DMS153 (cell line): ENCODE measurements around the gene EIF6.
A peak's percentile ranks its signal among the peaks of the same experiment; 100 is the strongest.
"Not testable (repeated sequence)": the region's sequence is repeated elsewhere in the genome, so short reads cannot be mapped to it uniquely, and the experiment has no call there.

Source experiments
- DNase-seq: peaks from one replicate; lab custom pipeline; 2025; lab: John Stamatoyannopoulos, UW

Gene EIF6

DNA sequence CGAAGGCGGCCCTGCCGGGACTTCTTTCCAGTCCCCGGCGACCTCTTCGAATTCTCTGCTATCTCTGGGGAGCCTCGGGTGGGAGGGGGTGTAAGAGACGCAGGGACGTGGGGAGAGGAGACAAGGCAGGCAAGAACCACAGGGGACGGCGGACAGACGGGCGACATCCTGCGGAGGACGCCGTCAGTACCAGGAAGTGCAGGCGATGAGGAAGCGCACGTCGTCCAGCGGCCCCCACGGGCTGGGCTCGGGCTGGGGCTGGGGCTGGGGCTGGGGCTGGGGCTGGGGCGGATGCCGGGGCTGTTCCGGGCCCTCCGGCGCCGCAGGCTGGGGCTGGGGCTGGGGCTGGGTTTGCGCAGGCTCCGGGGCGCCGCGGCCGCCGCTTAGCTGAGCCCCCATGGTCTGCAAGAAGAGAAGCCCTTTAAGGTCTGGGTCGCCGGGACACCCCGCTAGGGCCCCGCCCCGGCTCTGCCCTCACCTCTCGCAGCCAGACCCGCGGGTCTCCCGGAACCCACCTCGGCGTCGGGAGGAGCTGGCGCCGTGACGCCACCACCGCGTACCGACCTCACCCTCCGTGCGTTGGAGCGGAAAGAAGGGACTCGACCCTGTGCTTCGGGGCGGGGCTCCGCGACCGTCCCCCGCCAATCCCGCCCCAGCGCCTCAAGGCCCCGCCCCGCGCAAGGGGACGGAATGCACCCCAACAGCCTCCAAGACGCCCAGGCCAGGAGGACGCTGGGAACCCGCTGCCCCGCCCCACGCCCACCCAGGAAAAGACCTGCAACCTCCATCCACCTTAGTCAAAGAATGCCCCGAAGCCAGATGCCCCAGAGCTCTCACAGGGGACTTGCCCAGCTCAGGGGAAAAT is 6.8 kb downstream of the EIF6 start, which contains the start of gene MMP24OS:
TSS of gene MMP24OS (minus strand) at position 592 of the 865 bp plus-strand sequence. CDS start at position 399, 193 bp downstream.
- peak; percentile 78 for DNase-seq

DNA sequence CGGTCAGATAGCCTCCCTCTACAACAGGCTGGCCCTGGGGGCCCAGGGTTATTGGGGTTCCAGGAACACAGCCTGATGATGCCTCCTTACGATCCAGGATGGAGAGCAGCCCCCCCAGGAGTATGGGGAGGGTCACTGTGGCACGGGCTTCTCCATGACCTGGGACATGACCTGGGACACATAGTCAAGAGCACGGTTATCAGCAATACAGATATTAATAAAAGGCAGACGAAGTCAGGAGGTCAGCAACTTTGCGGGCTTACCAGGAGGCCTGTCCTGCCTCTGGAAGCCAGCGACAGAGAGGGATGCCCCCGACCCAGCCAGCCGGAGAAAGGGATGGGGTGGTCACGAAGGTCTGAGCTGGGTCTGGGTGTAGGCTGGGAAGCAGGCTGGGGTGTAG is 7.4 kb downstream of the EIF6 start:
- DNase-seq = no peak

DNA sequence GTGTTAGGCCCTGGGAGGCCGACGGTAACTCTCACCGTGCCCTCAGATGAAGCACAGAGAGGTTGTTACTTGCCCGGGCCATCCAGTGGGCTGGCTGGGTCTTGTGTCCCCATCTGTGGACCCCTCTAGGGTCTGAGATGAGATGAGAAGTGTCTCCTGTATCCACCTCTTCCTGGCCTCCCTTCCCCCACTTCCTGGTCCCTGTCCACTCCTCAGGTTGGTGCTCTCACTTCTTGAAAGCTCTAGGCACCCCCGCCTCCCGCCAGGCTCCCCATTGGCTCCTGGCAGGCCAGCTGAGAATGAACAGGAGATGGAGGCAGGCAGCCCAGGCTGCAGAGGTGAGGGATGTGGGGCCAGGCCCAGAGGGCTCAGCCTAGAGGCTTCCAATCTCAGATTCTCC is 8.2 kb downstream of the EIF6 start:
- no peak for DNase-seq

DNA sequence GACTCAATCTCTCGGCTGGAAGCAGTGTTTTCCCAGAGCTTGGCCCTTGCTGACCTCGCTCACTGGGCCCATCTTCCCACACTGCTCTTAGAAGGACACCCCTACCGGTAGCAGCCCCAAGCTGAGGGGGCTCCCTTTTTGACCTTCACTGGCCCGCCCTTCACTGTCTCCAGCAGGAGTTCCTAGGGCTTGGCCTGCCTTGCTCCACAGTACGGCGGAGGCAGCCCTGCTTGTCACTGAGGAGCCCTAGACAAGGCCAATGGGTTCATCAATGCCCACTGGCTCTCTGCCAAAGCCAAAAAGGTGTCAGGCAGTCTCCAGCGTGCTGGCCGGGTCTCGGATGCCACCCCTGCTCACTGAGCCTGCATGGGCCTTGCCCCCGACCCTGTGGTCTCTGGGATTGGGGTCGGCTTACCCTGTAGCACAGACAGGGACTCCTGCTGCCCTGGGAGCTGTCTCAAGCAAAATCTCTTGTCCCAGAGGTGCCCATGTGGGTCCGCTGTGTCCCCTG is 8.8 kb downstream of the EIF6 start:
- DNase-seq = no peak

DNA sequence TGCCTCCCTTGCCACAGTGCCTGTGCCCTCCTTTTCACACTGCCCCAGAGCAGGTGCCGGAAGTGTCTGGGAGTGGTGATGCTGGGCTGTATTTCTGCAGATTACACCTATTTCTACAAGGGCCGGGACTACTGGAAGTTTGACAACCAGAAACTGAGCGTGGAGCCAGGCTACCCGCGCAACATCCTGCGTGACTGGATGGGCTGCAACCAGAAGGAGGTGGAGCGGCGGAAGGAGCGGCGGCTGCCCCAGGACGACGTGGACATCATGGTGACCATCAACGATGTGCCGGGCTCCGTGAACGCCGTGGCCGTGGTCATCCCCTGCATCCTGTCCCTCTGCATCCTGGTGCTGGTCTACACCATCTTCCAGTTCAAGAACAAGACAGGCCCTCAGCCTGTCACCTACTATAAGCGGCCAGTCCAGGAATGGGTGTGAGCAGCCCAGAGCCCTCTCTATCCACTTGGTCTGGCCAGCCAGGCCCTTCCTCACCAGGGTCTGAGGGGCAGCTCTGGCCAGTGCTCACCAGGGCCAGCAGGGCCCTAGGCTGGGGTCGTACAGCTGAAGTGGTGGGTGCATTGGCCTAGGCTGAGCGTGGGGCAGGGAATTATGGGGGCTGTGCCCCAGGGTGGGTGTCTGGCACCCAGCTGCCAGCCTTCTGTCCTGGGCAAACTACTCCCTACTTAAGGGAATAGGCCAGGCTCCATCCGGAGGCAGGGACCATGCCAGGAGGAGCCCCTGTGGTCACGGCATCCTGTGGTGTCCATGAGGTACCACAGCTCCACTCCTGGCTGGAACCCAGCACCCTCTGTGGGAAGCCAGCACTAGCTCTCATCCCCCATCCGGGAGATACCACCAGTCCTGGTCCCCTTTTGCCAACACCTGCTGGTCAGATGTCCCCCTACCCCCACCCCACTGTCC is 10.1 kb downstream of the EIF6 start:
- no peak for DNase-seq

DNA sequence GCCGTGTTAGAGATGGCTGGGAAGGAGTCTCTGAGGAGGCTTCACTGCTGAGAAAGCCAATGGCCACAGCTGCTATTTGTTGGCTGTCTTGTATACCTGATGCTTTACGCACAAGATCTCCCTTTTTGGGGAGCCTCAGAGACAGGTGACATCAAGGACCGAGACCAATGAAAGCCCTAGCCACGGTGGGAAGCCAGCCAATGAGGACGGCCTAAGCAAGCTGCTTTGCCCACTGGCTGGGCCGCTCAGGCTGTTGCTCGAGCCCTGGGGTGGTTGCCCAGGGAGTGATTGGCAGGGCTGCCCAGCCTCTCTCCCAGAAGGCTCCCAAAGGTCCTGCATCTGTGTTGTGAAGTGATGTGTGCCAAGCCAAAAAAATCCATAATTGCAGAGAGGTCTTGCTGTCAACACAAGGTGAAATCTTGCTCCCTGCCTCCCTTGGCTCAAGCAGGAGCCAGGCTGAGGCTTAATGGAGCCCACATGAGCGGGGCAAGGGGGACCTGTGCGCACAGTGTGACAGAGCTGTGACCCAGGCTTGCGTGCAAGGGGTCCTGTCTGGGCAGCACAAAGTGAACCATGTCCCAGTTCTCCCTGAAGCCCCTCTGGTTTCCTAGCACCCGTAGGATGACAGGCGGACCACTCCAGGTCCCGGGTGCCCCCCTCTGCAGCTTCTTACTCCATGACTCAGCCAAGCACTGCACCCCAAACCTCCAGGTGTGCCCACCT is 11.0 kb downstream of the EIF6 start:
- DNase-seq = no peak

DNA sequence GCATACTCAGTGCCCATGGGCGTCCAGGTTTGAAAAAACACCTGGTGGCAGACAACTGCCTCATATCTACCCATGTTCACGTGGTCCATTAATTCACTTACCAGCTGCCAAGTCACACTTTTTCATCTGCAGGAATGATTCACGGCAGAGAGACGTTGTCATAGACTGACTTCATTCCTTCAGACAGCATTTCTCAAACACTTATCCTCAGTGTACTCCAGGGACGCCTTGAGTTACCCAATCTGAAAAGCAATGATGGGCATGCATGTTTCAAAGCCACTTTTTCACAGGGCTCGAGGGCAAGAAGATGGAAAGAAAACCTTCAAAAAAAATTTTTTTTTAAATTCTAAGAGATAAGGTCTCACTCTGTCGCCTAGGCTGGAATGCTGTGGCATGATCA is 12.7 kb downstream of the EIF6 start:
- DNase-seq = no peak

DNA sequence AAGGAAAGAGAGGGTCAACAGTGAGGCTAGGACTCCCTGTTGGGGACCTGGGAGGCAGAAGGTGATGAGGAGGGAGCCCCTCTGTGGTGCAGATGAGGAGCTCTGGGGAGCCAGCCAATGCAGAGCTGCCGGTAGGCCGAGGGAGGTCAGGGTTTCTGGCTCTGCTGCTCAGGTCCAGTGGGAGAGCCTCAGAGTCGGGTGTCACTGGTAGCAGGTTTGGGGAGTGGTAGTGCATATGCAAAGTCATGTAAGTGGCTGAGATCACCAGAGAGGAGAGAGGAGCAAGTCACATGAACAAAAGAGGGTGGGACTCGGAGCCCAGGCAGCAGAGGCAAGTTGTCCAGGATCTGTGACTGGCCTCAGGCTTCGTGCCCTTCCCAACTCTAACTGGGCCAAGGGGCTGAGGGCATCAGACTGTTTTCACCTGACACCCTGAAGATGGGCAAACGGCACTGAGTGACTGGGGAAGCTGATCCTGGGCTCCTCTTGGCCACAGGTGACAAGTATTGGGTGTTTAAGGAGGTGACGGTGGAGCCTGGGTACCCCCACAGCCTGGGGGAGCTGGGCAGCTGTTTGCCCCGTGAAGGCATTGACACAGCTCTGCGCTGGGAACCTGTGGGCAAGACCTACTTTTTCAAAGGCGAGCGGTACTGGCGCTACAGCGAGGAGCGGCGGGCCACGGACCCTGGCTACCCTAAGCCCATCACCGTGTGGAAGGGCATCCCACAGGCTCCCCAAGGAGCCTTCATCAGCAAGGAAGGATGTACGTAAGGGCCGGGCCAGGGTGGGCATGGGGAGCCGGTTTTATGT is 13.3 kb downstream of the EIF6 start:
- no peak for DNase-seq

DNA sequence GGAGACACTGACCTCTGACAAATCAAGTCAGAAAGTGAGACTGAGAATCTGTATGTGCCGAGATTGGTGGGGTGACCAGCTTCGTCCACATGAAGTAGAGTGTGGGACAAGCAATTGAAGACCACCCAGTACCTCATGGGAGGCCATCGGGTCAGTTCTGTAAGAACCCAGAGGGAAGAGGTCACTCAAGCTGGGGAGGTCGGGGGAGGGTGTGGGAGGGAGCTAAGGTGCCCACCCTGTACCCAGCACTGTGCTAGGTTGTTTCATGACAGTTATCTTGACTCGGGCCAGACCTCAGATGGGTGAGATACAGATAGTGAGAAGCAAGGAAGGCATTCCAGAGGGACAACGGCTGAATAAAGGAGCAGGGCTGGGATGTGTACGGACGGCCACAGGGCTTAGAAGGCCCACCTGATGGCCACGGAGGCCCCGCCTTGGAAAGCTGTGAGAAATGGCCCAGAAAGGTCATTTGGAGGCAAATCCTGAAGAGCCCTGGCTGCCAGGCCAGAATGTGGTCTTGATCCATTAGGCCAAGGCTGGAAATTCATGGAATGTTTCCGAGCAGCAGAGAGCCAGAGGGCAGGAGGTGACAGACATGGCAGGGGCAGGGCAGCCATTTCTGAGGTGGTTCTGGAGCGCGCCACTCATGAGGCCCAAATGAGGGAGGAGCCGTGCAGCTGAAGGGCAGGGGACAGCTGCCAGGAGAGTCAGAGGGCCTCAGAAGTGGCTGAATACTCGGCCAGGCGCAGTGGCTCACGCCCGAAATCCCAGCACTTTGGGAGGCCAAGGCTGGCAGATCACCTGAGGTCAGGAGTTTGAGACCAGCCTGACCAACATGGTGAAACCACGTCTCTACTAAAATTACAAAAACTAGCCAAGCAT is 14.3 kb downstream of the EIF6 start:
- DNase-seq = no peak

DNA sequence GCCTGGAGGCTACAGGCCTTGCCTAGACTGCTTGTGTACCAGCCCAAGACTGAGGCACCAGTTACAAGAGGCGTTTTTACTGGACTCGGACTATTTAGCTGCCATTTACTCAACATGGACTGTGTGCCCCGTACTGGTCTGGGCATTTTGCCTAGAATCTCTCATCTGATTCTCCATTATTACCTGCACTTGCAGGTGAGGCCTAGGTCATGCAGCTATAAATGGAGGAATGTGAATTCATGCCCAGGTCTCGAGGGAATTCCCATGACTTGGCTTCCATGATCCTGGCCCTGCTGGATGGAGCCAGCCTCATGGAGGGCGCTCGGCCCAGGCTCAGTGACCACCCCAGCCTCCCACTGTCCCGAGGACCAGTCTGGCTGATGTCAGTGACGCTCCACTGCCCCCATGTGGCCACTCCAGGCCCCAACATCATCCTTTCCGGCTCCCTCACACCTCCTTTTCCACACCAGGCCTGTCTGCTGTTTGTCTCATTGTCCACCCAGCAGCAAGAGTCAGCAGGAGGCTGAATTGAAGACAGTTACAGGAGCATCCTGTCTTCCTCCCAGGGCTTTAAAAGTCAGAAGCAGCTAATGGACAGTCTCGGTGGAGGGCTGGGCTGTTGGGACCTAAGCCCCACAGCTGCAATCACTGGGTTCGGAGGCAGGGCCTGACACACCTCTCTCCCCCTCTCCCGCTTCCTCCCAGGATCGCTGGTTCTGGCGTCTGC is 15.4 kb downstream of the EIF6 start:
- DNase-seq = peak; percentile 13

DNA sequence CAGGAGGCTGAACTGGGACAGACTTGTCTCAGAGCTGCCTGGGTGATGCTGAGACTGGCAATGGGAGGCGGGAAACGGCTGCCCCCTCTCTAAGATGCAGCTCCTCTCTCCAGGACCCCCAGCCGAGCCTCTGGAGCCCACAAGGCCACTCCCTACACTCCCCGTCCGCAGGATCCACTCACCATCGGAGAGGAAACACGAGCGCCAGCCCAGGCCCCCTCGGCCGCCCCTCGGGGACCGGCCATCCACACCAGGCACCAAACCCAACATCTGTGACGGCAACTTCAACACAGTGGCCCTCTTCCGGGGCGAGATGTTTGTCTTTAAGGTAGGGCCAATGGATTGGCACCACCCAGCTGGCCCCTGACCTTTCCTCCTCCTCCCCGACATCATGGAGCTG is 17.5 kb downstream of the EIF6 start:
- DNase-seq = no peak

DNA sequence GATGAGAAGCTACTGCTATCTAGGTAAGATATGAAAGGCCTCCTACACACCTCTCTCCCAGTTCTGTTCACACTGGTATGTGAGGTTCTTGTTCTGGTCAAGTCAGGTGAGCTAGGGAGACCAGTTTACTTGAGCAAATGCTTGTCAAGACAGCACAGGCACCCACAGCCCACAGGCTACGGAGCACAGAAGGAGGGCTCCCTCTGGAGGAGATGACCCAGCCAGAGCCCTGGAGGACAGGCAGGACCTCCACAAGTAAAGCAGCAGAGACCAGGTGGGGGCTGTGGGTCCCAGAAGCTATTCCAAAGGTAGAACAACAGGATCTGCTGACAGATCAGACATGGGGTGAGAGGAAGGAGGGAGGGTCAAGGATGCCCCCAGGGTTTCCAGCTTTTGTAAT is 19.8 kb downstream of the EIF6 start:
- no peak for DNase-seq

DNA sequence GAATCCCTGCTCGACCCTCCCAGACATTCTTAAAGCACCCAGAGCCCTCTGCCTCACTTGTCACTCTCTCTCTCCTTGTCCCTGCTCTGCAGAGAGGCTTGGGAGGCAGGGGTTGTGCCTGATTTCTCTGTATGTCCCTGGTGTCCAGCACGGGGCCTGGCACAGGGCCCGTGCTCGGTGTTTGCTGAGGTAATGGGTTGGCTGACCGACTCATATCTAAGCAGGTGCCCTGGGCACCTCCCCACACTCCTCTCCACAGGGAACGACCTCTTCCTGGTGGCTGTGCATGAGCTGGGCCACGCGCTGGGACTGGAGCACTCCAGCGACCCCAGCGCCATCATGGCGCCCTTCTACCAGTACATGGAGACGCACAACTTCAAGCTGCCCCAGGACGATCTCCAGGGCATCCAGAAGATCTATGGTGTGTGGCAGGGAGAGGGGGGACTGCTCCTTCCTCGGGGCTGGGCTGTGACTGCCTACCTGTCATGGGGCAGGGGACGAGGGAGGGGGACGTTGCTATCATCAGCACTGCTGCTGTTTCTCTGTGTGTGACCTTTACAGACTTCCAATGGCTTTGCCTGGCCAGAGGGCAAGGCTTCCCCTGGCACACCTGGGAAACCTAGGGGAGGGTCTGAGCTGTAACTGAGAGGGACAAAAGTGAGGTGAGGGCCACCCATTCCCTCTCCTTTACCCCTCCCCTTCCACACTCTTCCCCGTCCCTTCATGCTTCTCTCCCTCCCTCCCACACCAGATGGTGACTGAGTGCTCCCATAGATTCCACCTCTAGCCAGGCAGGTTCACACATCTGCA is 20.8 kb downstream of the EIF6 start:
- DNase-seq = no peak

DNA sequence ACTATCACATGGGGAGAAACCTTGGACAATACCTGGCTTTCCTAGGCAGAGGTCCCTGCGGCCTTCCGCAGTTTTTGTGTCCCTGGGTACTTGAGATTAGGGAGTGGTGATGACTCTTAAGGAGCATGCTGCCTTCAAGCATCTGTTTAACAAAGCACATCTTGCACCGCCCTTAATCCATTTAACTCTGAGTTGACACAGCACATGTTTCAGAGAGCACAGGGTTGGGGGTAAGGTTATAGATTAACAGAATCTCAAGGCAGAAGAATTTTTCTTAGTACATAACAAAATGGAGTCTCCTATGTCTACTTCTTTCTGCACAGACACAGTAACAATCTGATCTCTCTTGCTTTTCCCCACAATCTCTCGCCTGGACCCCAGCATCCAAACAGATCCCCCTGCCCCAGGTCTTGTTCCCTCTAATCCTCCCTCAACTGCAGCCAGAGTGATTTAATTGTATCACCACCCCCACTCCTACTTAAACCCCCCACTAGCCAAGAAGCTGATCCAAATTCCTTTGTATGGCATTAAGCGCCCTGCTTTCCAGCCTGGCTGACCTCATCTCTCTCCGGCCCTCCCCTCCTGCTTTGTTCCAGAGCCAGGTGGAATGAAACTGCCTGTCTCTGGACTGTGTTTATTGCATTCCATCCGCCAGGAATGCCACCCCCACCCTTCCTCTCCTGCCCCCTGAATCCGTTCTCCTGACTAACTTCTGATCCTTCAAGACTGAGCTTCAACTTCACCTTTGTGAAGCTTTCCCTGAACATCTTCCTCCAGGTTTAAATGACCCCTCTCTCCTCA is 21.6 kb downstream of the EIF6 start:
- not testable (repeated sequence) for DNase-seq

DNA sequence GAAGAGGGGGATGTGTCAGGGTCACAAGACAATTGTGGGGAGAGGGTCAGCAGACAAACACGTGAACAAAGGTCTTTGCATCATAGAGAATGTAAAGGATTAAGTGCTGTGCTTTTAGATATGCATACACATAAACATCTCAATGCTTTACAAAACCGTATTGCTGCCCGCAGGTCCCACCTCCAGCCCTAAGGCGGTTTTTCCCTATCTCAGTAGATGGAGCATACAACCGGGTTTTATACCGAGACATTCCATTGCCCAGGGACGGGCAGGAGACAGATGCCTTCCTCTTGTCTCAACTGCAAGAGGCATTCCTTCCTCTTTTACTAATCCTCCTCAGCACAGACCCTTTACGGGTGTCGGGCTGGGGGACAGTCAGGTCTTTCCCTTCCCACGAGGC is 22.3 kb downstream of the EIF6 start:
- DNase-seq = not testable (repeated sequence)

DNA sequence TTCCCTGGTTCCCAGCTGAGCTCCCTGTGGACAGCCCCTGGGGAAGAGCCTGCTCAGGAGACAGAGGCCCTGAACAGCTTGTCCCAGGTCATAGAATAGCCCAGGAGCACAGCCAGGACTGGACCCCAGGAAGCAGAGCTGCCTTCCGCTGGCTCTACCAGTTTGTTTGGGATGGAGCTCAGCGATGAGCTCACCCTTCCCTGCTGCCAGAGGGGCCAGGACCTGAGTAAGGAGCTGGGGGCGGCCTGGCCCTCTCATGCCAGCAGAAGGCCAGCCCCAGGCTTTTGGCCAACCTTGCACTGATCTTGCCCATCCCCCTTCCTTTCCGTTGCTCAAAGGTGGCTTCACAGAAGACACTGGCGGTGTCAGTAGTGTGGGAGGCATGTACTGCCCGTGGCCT is 24.1 kb downstream of the EIF6 start:
- DNase-seq = no peak

DNA sequence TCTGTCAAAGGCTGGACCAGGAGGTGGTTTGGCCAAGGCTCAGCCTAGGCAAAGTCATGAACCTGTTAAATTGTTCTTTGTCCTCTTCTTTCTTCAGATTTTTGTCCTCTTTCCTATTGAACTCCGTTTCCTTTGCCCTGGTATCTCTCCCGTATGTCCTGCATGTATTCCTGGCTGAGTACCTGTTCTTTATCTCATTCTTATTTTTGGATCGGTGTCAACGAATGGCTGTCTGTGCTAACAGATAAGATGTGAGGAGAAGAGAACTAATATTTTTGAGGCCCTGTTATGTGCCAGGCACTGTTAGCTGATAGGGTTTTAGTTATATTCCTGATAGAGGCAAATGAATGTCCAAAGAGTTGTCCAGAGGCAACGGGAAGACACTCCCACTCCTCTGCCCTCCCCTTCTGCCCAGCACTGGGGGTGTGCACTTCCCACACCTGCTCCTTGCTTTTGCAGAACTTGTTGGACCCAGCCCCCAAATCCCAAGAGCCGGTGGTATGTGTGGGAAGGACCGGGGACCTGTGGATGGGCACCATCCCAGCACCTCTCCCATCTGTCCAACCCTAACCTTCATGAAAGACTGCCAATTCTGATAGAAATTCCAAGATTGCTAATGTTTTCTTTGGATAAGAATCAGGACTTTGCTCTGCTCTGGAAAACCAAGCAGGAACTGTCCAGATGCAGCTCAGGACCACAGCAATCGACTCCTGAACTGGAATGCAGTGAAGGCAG is 27.2 kb downstream of the EIF6 start:
- DNase-seq = no peak
